Astrocyte (in vitro differentiated cells and primary cell): ENCODE measurements around the gene RHOG.

ENCODE experiments used
- CTCF ChIP-seq: IDR thresholded peaks from 2 replicates; pipeline ENCODE4 v1.5.1; 2011; ENCODE audit warnings: low read depth, mild to moderate bottlenecking, inconsistent platforms, low read length, moderate library complexity; ENCODE audit not compliant: insufficient read depth
- EZH2 ChIP-seq: IDR thresholded peaks from 2 replicates; pipeline ENCODE4 v1.6.1; 2012; ENCODE audit warnings: mild to moderate bottlenecking, low read length, inconsistent platforms; ENCODE audit not compliant: insufficient read depth

GRCh38 chr11:3825473-3826154 is 15.1 kb downstream of the RHOG start:
- no peak for TF ChIP-seq CTCF
- TF ChIP-seq EZH2, result no peak
